NB4 (cell line): ENCODE measurements around the gene BTLA.

Experiments used
- CTCF ChIP-seq: IDR thresholded peaks from one replicate; pipeline ENCODE4 v1.5.1; 2012; ENCODE audit warnings: low read depth, low read length
- POLR2A ChIP-seq: IDR thresholded peaks from 2 replicates; pipeline ENCODE4 v1.6.1; 2011; ENCODE audit warnings: mild to moderate bottlenecking; ENCODE audit not compliant: insufficient read length; ENCODE audit errors: extremely low read depth
- TF ChIP-seq, protein P1 (sequence below): IDR thresholded peaks from 2 replicates; pipeline ENCODE4 v1.6.1; 2011; ENCODE audit warnings: low read depth, low read length

- TF ChIP-seq CTCF = peak; percentile 27
- TF ChIP-seq, protein P1, sequence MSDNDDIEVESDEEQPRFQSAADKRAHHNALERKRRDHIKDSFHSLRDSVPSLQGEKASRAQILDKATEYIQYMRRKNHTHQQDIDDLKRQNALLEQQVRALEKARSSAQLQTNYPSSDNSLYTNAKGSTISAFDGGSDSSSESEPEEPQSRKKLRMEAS = no peak
- TF ChIP-seq POLR2A = no peak
Measured at GRCh38 chr3:112437146-112438022, 61.9 kb downstream of the BTLA start.
